NCI-H1436 treated with DMSO at 0.1 percent for 48 hours (cell line): Measurements from ENCODE around the gene YEATS2.
"Not testable (repeated sequence)": the region's sequence is repeated elsewhere in the genome, so short reads cannot be mapped to it uniquely, and the experiment has no call there.

Source experiments
- DNase-seq: peaks from one replicate; lab custom pipeline; 2025; lab: John Stamatoyannopoulos, UW

YEATS2 gene

GRCh38 chr3:183697610-183698317 is at the start of gene YEATS2:
Gene YEATS2, plus strand, starts transcription at chr3:183697797. Its CDS starts 17,366 bp downstream, at chr3:183715163.
- no peak for DNase-seq

- DNase-seq, result no peak
These were observed 47.0 kb upstream of the YEATS2 start for GRCh38 chr3:183650554-183650953.

- DNase-seq, result no peak
These were observed 44.2 kb upstream of the YEATS2 start for GRCh38 chr3:183653209-183654064.

GRCh38 chr3:183654727-183655126 is 42.9 kb upstream of the YEATS2 start:
- no peak for DNase-seq

GRCh38 chr3:183662099-183662498 is 35.5 kb upstream of the YEATS2 start:
- no peak for DNase-seq

GRCh38 chr3:183664913-183665381 is 32.6 kb upstream of the YEATS2 start:
- DNase-seq, result no peak

GRCh38 chr3:183680061-183680460 is 17.5 kb upstream of the YEATS2 start:
- no peak for DNase-seq

GRCh38 chr3:183687705-183688104 is 9.9 kb upstream of the YEATS2 start:
- no peak for DNase-seq

GRCh38 chr3:183688874-183689273 is 8.7 kb upstream of the YEATS2 start:
- DNase-seq, result no peak

- DNase-seq, result not testable (repeated sequence)
These were observed 8.0 kb upstream of the YEATS2 start for GRCh38 chr3:183689621-183690020.

GRCh38 chr3:183690402-183690995 is 7.1 kb upstream of the YEATS2 start:
- DNase-seq, result no peak

GRCh38 chr3:183692436-183692835 is 5.2 kb upstream of the YEATS2 start:
- DNase-seq, result no peak

- no peak for DNase-seq
These were observed 1.8 kb upstream of the YEATS2 start for GRCh38 chr3:183695569-183696364.

- DNase-seq, result no peak
These were observed 431 bp upstream of the YEATS2 start for GRCh38 chr3:183697123-183697609.

- DNase-seq, result no peak
These were observed 738 bp downstream of the YEATS2 start for GRCh38 chr3:183698318-183698751.

- DNase-seq, result no peak
These were observed 1.2 kb downstream of the YEATS2 start for GRCh38 chr3:183698756-183699155.

- DNase-seq, result no peak
These were observed 1.8 kb downstream of the YEATS2 start for GRCh38 chr3:183699238-183699947.

GRCh38 chr3:183701744-183702143 is 4.1 kb downstream of the YEATS2 start:
- DNase-seq, result no peak

- not testable (repeated sequence) for DNase-seq
These were observed 6.3 kb downstream of the YEATS2 start for GRCh38 chr3:183703892-183704291.

GRCh38 chr3:183710231-183710630 is 12.6 kb downstream of the YEATS2 start:
- DNase-seq, result no peak

- DNase-seq, result no peak
These were observed 13.9 kb downstream of the YEATS2 start for GRCh38 chr3:183711516-183711915.
